HS-5 (cell line): ENCODE data around the gene CUBN.
A peak's percentile ranks its signal among the peaks of the same experiment; 100 is the strongest.

Source experiments
- DNase-seq: peaks from one replicate; pipeline ENCODE4 v3.0.0-alpha.2; 2012; ENCODE audit warnings: low read depth

CUBN gene

DNA sequence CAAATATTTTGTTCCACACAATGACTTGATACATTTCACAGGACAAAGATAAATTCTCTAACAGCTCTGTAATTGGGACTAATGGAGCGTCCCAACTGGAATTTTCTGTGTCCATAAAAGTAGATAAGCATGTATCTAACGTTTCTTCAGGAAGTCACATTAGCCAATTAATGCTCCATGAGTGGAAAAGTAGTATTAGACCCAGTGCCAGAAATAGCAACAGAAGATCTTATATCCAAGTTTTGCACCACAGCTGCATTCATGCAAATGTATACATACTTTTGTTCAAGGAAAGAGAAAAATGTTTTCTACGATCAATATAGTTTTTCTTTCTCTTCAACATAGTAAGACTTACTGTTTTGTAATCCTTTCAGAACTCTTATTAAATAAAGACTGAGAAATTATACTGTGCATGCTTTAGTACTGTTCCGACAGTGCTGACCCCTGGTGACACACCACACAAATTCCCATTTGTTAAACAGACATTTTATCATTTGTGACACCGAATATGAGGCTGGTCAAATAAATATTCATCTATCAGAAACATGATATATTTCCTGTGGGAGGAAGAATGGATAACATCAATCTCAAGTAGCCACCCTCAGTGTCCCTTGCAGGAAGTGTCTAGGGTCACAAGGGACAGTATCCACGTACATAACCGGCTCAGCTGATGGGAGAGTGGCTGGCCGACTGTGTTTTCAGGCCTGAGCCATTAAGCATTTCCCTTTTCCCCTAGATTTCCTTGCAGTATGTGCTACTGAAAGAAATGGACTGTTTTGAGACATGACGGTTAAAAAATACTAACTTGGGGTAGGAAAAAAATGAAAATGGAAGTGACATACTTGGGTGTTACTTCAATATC, 210.3 kb downstream of the CUBN start:
- DNase-seq, result no peak

DNA sequence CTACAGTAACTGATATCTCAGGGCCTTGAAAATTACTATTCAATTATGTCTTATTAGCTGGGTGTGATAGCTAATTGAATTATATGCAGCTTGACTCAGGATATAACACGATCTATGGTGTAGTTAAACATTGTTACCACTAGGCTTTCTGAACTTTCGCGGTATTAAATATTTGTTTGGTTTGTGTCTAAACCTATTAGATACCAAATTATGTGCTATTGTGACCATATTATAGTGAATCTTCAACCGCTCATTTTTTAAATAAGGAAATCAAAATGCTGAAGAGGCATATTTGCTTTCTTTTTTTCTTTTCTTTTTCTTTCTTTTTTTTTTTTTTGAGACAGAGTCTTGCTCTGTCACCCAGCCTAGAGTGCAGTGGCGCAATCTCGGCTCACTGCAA, 213.1 kb downstream of the CUBN start:
- no peak for DNase-seq

- DNase-seq, result no peak
Measured at GRCh38 chr10:16915300-16915699, 214.3 kb downstream of the CUBN start.

DNA sequence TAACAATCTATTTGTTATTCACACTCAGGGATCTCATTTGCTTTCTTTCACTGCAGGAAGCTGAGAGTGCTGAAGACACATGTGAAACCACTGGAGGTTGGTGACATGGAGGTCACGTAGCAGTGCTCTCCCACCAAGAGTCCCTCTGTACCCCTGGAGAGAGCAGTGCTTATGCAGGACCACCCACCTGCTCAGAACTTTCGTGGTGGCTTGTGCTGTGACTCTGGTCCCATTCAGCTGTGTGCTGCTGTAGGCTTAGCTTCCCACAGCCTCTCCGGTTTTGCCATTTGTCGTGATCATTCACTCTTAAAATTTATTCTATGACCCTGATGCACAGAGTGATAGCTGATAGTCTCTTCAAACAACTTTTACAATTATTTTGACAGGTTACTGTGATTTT, 216.3 kb downstream of the CUBN start:
- no peak for DNase-seq

DNA sequence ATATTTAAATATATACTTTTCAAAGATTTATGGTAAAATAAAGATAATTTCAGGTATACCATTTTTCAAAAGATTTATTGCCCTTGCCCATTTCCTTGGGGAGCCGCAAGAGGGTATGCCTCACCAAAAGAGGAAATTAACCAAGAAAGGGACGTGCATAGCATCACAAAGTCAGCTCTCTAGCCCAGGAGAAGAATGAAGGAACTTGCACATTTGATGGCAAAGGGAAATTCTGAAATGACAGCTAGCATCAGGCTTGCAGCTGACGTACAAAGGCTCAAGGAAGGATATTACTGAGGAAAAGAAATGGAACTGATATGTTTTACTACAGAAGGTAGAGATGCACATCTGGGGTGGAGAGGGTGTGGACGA, 218.8 kb downstream of the CUBN start:
- no peak for DNase-seq

GRCh38 chr10:16909961-16910792, 219.4 kb downstream of the CUBN start:
- no peak for DNase-seq

DNA sequence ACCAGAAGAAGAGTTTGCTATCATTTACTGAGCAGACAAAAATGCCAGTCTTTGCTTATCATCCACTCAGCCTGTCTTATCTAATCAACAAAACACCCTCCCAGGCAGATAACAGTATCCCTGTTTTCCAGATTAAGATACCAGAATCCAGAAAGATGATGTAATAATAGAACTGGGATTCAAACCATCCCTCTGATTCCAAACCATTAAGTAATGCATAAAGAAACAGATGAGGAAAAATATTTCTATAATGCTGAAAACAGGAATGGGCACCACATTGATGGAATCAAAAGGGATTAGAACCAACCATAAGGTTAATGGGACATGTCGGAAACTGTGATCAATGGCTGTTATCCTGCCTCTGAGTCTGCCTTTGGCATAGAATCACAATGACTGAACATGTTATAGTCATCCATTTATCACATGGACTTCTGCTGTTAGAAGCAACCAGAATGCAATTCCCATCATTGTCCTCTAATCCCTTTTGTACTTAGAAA, 220.3 kb downstream of the CUBN start:
- no peak for DNase-seq

DNA sequence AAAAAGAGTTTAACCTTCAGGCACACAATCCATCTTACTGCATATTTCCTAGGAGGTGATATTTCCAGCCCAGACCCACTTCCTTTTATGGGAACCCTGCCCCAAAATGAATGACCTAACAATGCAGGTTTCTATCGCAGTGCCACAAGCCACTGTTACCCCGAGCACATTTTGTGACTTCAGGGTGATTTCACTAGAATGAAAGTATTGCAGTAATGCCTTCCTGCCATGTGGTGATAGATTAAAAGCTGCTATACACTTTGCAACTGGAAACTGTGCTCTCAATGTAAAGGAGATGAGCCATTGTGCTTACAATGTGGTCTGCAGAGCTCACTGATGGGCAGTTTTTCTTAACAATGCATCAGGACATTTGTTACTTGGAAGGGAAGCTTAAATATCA, 221.9 kb downstream of the CUBN start:
- no peak for DNase-seq

- no peak for DNase-seq
Measured at GRCh38 chr10:16905320-16905719, 224.3 kb downstream of the CUBN start.

GRCh38 chr10:16904639-16905061, 225.0 kb downstream of the CUBN start:
- DNase-seq, result no peak

DNA sequence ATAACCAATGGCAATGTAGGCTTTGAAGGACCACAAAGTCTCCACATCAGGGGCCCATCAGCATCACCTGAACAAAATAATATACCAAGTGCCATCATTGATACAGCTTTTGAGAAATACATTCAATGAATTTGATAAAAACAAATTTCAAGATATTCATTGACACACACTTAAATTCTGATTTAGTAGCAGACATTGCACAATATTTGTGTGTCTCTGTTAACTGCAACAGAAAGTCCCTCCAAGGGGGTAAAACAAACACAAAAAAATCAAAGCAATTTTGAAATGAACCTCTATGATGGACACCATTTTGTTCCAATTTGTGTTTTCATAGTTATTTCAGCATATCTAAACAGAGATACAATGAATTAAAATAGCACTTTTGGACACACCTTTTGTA, 225.6 kb downstream of the CUBN start:
- no peak for DNase-seq

DNA sequence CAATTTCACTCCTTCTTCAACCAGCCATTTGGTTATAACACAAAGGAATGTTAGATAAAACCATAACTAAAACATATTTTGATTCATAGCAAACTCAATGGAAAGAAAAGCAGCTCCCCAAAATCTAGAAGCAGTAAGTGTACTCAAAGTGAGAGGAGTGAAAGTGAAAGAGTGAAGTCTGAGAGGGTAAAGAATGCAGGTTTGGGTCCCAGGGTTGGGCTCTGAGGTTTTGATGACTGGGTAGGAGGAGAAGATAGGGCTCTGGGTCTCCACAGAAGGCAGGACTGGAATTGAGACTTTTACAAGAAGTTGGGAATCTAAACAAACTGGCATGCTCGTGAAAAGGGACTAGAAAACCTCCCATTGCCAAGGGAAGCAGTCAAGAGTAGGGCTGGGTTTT, 227.0 kb downstream of the CUBN start:
- no peak for DNase-seq

DNA sequence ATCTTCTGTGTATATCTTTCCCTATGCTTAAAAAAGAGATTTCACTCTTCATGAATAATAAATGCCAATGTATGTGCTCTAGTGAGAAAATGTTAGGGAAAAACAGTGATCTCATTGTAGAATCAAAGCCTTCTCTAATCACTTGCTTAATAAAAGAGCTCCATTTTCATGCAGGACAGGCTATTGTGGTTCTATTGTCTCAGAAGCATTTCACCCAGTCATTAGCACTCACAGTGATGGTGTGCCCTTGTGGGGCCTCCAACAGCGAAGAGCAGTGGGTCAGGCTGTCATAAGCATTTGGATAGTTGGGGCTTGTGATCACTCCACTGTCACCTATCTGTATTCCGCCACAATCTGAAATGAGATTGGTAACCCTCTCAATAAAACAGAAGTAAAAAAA, 228.5 kb downstream of the CUBN start:
- DNase-seq, result no peak

GRCh38 chr10:16896993-16897392, 232.6 kb downstream of the CUBN start:
- DNase-seq, result no peak

- no peak for DNase-seq
Measured at GRCh38 chr10:16894821-16895220, 234.8 kb downstream of the CUBN start.

DNA sequence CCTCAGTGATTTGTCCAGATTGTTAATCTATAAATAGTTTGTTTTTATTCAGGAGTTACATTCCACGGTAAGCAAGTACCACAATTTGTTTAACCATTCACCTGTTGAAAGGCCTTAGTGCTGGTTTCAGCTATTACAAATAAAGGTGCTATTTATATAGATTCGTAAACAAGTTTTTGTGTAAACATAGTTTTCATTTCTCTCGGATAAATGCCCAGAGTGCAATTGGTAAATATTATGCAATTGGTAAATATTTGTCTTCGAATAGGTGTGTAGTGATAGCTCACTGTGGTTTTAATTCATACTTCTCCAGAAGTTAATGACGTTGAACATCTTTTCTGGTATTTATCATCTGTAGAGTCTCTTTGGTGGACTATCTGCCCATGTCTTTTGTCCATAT, 235.9 kb downstream of the CUBN start:
- no peak for DNase-seq

- peak; percentile 70 for DNase-seq
Measured at GRCh38 chr10:16891375-16892313, 238.0 kb downstream of the CUBN start.

DNA sequence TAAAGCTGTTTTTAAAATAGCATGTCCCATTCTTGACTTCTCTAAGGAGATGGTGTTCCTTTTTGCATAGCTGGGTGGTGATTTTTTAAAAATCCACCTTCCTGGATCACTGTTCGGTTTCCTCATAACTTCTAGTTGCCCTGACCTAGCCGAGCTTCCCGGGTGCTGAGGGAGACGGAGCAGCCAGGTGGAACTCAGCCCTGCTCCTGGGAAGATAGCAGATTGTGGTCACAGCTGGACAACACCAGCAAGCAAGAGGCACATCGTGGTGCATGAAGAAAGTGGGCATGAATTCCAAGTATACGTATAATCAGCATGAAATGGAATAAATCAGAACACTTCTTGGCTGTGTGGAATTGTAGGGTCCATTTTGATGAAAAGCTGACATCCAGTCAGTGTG, 238.9 kb downstream of the CUBN start:
- no peak for DNase-seq

DNA sequence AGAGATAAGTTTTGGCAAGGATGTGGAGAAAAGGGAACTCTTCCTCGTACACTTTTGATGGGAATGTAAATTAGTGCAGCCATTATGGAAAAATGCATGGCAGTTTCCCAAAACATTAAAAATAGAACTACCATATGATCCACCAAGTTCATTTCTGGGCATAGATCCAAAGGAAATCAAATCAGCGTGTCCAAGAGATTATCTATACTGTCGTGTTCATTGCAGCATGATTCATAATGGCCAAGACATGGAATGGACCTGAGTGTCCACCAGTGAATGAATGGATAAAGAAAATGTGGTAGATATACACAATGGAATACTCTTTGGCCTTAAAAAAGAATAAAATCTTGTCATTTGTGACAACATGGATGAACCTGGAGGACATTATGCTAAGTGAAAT, 242.0 kb downstream of the CUBN start:
- DNase-seq, result peak; percentile 65

DNA sequence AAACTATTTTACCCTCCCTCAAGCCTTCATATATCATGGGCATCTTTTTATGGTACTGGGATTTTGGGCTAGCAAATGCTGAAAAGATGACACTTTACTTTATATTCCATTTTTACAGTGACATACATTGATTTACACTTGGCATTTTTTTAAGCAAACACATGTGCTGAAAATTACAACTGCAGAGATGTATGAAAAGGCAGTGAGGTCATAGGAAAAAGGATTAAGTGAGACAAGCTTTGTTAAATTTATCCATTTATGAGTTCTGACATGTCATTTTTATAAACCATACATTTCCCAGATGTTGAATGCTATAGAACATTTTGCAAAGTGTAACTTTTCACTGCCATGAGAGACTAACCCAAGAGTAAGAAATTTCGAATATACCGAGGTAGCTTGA, 243.6 kb downstream of the CUBN start:
- no peak for DNase-seq

- DNase-seq, result no peak
Measured at GRCh38 chr10:16884497-16884896, 245.1 kb downstream of the CUBN start.

DNA sequence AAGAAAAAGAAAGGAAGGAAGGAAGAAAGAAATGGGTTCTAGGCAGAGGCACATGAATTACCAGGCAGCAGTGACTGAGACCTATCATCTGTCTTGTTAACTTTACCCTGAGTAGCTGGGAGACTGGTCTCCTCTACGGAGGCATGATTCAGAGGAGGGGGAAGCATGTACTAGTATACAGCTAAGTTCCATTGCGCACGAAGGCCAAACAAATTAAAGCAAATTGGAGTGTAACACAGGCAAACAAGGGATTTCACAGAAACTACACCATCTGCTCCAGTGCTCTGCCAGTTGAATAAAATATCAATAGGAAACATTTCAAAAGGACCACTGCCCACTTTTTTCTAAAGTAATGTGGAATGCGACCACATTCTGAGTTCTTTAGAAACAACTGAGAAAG, 246.5 kb downstream of the CUBN start:
- DNase-seq, result no peak
